ENCODE measurements around the gene NR2C2AP. TPM values are rescaled to one million over a fixed set of nuclear protein-coding genes. Genes with fewer than 3 reads are reported as not detected.
"Not testable (repeated sequence)": the region's sequence is repeated elsewhere in the genome, so short reads cannot be mapped to it uniquely, and the experiment has no call there.

The NR2C2AP gene
- total RNA-seq, 2 experiments from 2014 or later, result 46.0 to 47.6 TPM

GRCh38 chr19:19179548-19180441 is 23.4 kb downstream of the NR2C2AP start:
- no peaks in the 10 kb centered on the region for H3K9me3 Mint-ChIP-seq
- H3K4me1 Mint-ChIP-seq, result no peaks in the 10 kb centered on the region
- H3K36me3 Mint-ChIP-seq, result peaks cover 11% of the 10 kb centered on the region
- no peaks in the 10 kb centered on the region for H3K27me3 Mint-ChIP-seq
- H3K27ac Mint-ChIP-seq, result no peak overlapping the region
- no peak overlapping the region for H3K4me3 Mint-ChIP-seq
- no peak for DNase-seq

GRCh38 chr19:19176950-19177349 is 26.3 kb downstream of the NR2C2AP start:
- DNase-seq, result no peak
- Mint-ChIP-seq H3K36me3 (peaks cover 11% of the 10 kb centered on the region), H3K4me3 (no peak overlapping the region), H3K4me1 (no peaks in the 10 kb centered on the region), H3K27ac (no peak overlapping the region), H3K27me3 (no peaks in the 10 kb centered on the region), H3K9me3 (no peaks in the 10 kb centered on the region)

- H3K27ac Mint-ChIP-seq, H3K36me3 Mint-ChIP-seq, H3K4me1 Mint-ChIP-seq: not testable (repeated sequence)
Measured at GRCh38 chr19:19173243-19173642, 30.0 kb downstream of the NR2C2AP start.

GRCh38 chr19:19171821-19172532 is 31.2 kb downstream of the NR2C2AP start:
- peaks cover 9% of the 10 kb centered on the region for H3K4me1 Mint-ChIP-seq
- H3K36me3 Mint-ChIP-seq, result peaks cover 5% of the 10 kb centered on the region
- no peak for DNase-seq
- no peak overlapping the region for H3K4me3 Mint-ChIP-seq
- no peak overlapping the region for H3K27ac Mint-ChIP-seq
- H3K9me3 Mint-ChIP-seq, result no peaks in the 10 kb centered on the region
- no peaks in the 10 kb centered on the region for H3K27me3 Mint-ChIP-seq

More at GRCh38 chr19:19173243-19173642, 30.0 kb downstream of the NR2C2AP start:
- not testable (repeated sequence) for DNase-seq, H3K4me3 Mint-ChIP-seq, H3K27me3 Mint-ChIP-seq, H3K9me3 Mint-ChIP-seq

- Mint-ChIP-seq H3K36me3 (peaks cover 5% of the 10 kb centered on the region), H3K9me3 (no peaks in the 10 kb centered on the region), H3K4me1 (peaks cover 9% of the 10 kb centered on the region), H3K4me3 (no peak overlapping the region), H3K27ac (no peak overlapping the region), H3K27me3 (no peaks in the 10 kb centered on the region)
- DNase-seq, result no peak
Measured at GRCh38 chr19:19170873-19171672, 32.1 kb downstream of the NR2C2AP start.

- Mint-ChIP-seq H3K27me3 (no peaks in the 10 kb centered on the region), H3K9me3 (no peaks in the 10 kb centered on the region), H3K36me3 (peaks cover 5% of the 10 kb centered on the region), H3K27ac (no peak within 1 kb of the TSS), H3K4me3 (peak within 1 kb of the TSS; percentile 0), H3K4me1 (peaks cover 9% of the 10 kb centered on the region)
- peak; percentile 86 for DNase-seq
Measured at GRCh38 chr19:19170053-19170872, 33.0 kb downstream of the NR2C2AP start, which contains the start of gene MEF2B. TSS of gene MEF2B (minus strand) at chr19:19170263. CDS start at chr19:19150735, 19,528 bp downstream.

GRCh38 chr19:19169236-19170052 is 33.8 kb downstream of the NR2C2AP start:
- H3K4me3 Mint-ChIP-seq, result peak overlapping the region; percentile 0
- DNase-seq, result no peak
- H3K4me1 Mint-ChIP-seq, result peaks cover 9% of the 10 kb centered on the region

GRCh38 chr19:19167612-19168011 is 35.6 kb downstream of the NR2C2AP start:
- H3K27ac Mint-ChIP-seq, result no peak overlapping the region
- no peak for DNase-seq
- peaks cover 5% of the 10 kb centered on the region for H3K36me3 Mint-ChIP-seq
- no peaks in the 10 kb centered on the region for H3K27me3 Mint-ChIP-seq
- H3K4me3 Mint-ChIP-seq, result no peak overlapping the region
- peaks cover 9% of the 10 kb centered on the region for H3K4me1 Mint-ChIP-seq
- no peaks in the 10 kb centered on the region for H3K9me3 Mint-ChIP-seq

More at GRCh38 chr19:19169236-19170052, 33.8 kb downstream of the NR2C2AP start:
- no peaks in the 10 kb centered on the region for H3K9me3 Mint-ChIP-seq
- H3K27me3 Mint-ChIP-seq, result no peaks in the 10 kb centered on the region
- peaks cover 5% of the 10 kb centered on the region for H3K36me3 Mint-ChIP-seq
- H3K27ac Mint-ChIP-seq, result no peak overlapping the region

GRCh38 chr19:19165396-19165795 is 37.8 kb downstream of the NR2C2AP start:
- peaks cover 5% of the 10 kb centered on the region for H3K4me1 Mint-ChIP-seq
- no peaks in the 10 kb centered on the region for H3K27me3 Mint-ChIP-seq
- no peak overlapping the region for H3K27ac Mint-ChIP-seq
- DNase-seq, result no peak
- H3K36me3 Mint-ChIP-seq, result peaks cover 3% of the 10 kb centered on the region
- no peaks in the 10 kb centered on the region for H3K9me3 Mint-ChIP-seq
- H3K4me3 Mint-ChIP-seq, result no peak overlapping the region

GRCh38 chr19:19162495-19162894 is 40.7 kb downstream of the NR2C2AP start:
- no peaks in the 10 kb centered on the region for H3K9me3 Mint-ChIP-seq

GRCh38 chr19:19160461-19161035 is 42.7 kb downstream of the NR2C2AP start:
- H3K27ac Mint-ChIP-seq, result peak overlapping the region; percentile 42
- no peak overlapping the region for H3K4me3 Mint-ChIP-seq
- no peaks in the 10 kb centered on the region for H3K9me3 Mint-ChIP-seq
- DNase-seq, result no peak
- peaks cover 10% of the 10 kb centered on the region for H3K36me3 Mint-ChIP-seq
- H3K27me3 Mint-ChIP-seq, result no peaks in the 10 kb centered on the region
- no peaks in the 10 kb centered on the region for H3K4me1 Mint-ChIP-seq

More at GRCh38 chr19:19162495-19162894, 40.7 kb downstream of the NR2C2AP start:
- Mint-ChIP-seq H3K36me3 (no peaks in the 10 kb centered on the region), H3K27ac (no peak overlapping the region), H3K4me3 (no peak overlapping the region), H3K27me3 (no peaks in the 10 kb centered on the region), H3K4me1 (no peaks in the 10 kb centered on the region)
- DNase-seq, result no peak

- peaks cover 12% of the 10 kb centered on the region for H3K36me3 Mint-ChIP-seq
- no peaks in the 10 kb centered on the region for H3K27me3 Mint-ChIP-seq
- H3K9me3 Mint-ChIP-seq, result no peaks in the 10 kb centered on the region
- H3K27ac Mint-ChIP-seq, result no peak overlapping the region
- no peaks in the 10 kb centered on the region for H3K4me1 Mint-ChIP-seq
- DNase-seq, result no peak
- no peak overlapping the region for H3K4me3 Mint-ChIP-seq
Measured at GRCh38 chr19:19159534-19159933, 43.7 kb downstream of the NR2C2AP start.

GRCh38 chr19:19157808-19158207 is 45.4 kb downstream of the NR2C2AP start:
- Mint-ChIP-seq H3K27me3 (no peaks in the 10 kb centered on the region), H3K4me3 (no peak overlapping the region), H3K36me3 (peaks cover 12% of the 10 kb centered on the region), H3K27ac (no peak overlapping the region), H3K4me1 (no peaks in the 10 kb centered on the region), H3K9me3 (no peaks in the 10 kb centered on the region)
- no peak for DNase-seq

Data from activated naive CD8-positive, alpha-beta T cell treated with anti-CD3 and anti-CD28 coated beads for 36 hours (primary cell).